A549 (cell line): Measurements from ENCODE around the gene PTPRK.

ENCODE experiments used
- CEBPB ChIP-seq, 2 experiments: fragments of >200 bp in 1 of 2; sonication (Bioruptor Twin) in 1 of 2; formaldehyde crosslinking in 1 of 2; IDR thresholded peaks; 2 replicates each; pipeline ENCODE4 v1.6.1; 2012 to 2016
- JUN ChIP-seq, 2 experiments: fragments of >200 bp; sonication (Bioruptor Twin); formaldehyde crosslinking; IDR thresholded peaks; 2 replicates in 1 of 2; 3 replicates in 1 of 2; pipeline ENCODE4 v1.6.1; 2016 to 2017
- MYC ChIP-seq: IDR thresholded peaks from 2 replicates; pipeline ENCODE4 v1.6.1; 2012; ENCODE audit warnings: mild to moderate bottlenecking, inconsistent platforms, low read length, improper control_type of control experiment, borderline replicate concordance
- RARB ChIP-seq: fragments of 250-450 bp; sonication (Bioruptor Pico); IDR thresholded peaks from 2 replicates; pipeline ENCODE4 v1.8.0; 2021; ENCODE audit warnings: mild to moderate bottlenecking, moderate library complexity
- TF ChIP-seq, protein P1 (sequence below): fragments of >200 bp; sonication (Bioruptor Twin); formaldehyde crosslinking; IDR thresholded peaks from 3 replicates; pipeline ENCODE4 v1.5.1; 2016

DNA sequence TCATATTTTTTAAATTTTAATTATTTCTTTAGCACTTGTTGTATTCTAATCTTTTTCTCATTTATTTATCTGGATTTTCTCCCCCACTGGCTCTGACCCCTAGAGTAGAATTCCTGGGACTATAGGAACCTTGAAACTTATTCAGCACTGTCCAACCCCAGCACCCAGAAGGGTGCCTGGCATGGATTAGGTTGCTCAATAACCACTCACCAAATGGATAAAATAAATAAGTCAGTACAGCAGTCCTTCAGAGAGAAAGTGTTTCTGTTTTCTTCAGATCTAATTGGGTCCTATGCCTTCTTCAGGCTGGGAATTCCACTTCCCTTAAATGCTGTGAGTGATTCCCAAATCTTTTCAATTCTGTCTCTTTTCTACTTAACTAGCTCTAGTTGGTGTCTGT is 206.2 kb downstream of the PTPRK start:
- TF ChIP-seq, protein P1, sequence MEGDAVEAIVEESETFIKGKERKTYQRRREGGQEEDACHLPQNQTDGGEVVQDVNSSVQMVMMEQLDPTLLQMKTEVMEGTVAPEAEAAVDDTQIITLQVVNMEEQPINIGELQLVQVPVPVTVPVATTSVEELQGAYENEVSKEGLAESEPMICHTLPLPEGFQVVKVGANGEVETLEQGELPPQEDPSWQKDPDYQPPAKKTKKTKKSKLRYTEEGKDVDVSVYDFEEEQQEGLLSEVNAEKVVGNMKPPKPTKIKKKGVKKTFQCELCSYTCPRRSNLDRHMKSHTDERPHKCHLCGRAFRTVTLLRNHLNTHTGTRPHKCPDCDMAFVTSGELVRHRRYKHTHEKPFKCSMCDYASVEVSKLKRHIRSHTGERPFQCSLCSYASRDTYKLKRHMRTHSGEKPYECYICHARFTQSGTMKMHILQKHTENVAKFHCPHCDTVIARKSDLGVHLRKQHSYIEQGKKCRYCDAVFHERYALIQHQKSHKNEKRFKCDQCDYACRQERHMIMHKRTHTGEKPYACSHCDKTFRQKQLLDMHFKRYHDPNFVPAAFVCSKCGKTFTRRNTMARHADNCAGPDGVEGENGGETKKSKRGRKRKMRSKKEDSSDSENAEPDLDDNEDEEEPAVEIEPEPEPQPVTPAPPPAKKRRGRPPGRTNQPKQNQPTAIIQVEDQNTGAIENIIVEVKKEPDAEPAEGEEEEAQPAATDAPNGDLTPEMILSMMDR = no peak
- no peak for TF ChIP-seq JUN (IDR thresholded peaks at IDR 0.05)
- TF ChIP-seq CEBPB (IDR thresholded peaks at IDR 0.05) = no peak
- TF ChIP-seq MYC = no peak
- no peak for TF ChIP-seq RARB (CRISPR knock-in tag)
